HepG2 (cell line): ENCODE data around the gene HPCAL4.

Experiments used
- ATF2 ChIP-seq: sonication (generic); formaldehyde crosslinking; IDR thresholded peaks from 2 replicates; pipeline ENCODE4 v1.4.0; 2020; ENCODE audit warnings: missing genetic modification reagents
- CEBPB ChIP-seq: IDR thresholded peaks from 2 replicates; pipeline ENCODE4 v1.6.1; 2011; ENCODE audit warnings: low read depth, low read length, improper control_type of control experiment, borderline replicate concordance
- MATR3 ChIP-seq: sonication (generic); formaldehyde crosslinking; IDR thresholded peaks from 2 replicates; pipeline ENCODE4 v1.4.0; 2020; ENCODE audit warnings: missing genetic modification reagents
- POLR2A ChIP-seq, 2 experiments: IDR thresholded peaks; 2 replicates each; pipeline ENCODE4 v1.6.1; 2011; ENCODE audit warnings: low read depth in 2 of 2, low read length in 2 of 2, mild to moderate bottlenecking in 1 of 2, moderate library complexity in 1 of 2; ENCODE audit not compliant: insufficient read depth in 1 of 2
- ZFP37 ChIP-seq: sonication (generic); formaldehyde crosslinking; IDR thresholded peaks from 2 replicates; pipeline ENCODE4 v1.4.0; 2020; ENCODE audit warnings: missing genetic modification reagents, borderline replicate concordance
- ZNF432 ChIP-seq: sonication (generic); formaldehyde crosslinking; IDR thresholded peaks from 2 replicates; pipeline ENCODE4 v1.5.0; 2020; ENCODE audit warnings: missing genetic modification reagents, mild to moderate bottlenecking, borderline replicate concordance
- TF ChIP-seq, protein P1 (sequence below): sonication (generic); formaldehyde crosslinking; IDR thresholded peaks from 2 replicates; pipeline ENCODE4 v1.5.1; 2020; ENCODE audit warnings: mild to moderate bottlenecking, missing genetic modification reagents, moderate library complexity
- TF ChIP-seq, protein P2 (sequence below): IDR thresholded peaks from 2 replicates; pipeline ENCODE4 v1.6.1; 2012; ENCODE audit warnings: inconsistent platforms

DNA sequence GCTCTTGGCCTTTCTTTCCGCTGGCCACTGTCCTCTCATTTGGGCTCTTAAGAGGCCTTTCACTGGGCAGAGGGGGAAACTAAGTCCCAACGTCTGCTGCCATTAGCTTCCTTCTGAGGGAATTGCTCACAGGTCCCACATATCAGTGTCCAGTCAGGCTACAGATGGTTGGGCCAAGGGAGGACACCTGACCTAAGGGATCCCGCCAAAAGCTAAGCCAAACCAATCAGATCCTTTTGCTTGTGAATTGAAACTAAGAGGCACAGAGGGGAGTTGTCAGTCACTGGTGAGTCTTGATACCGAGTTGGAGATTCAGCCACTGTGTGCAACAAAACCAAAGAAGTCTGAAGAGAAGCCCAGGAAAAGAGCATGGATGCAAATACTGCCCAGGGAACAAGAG, 13.6 kb downstream of the HPCAL4 start:
- TF ChIP-seq, protein P1, sequence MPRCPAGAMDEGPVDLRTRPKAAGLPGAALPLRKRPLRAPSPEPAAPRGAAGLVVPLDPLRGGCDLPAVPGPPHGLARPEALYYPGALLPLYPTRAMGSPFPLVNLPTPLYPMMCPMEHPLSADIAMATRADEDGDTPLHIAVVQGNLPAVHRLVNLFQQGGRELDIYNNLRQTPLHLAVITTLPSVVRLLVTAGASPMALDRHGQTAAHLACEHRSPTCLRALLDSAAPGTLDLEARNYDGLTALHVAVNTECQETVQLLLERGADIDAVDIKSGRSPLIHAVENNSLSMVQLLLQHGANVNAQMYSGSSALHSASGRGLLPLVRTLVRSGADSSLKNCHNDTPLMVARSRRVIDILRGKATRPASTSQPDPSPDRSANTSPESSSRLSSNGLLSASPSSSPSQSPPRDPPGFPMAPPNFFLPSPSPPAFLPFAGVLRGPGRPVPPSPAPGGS (CRISPR knock-in tag) = no peak
- TF ChIP-seq ZFP37 (CRISPR knock-in tag) (no peak), POLR2A (IDR thresholded peaks at IDR 0.05; ENCODE audit: insufficient read depth in 1 of 2, low read depth in 2 of 2, low read length in 2 of 2) (no peak), ZNF432 (CRISPR knock-in tag) (no peak), CEBPB (no peak), MATR3 (CRISPR knock-in tag) (no peak), ATF2 (CRISPR knock-in tag) (no peak)
- TF ChIP-seq, protein P2, sequence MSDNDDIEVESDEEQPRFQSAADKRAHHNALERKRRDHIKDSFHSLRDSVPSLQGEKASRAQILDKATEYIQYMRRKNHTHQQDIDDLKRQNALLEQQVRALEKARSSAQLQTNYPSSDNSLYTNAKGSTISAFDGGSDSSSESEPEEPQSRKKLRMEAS = no peak
